ENCODE measurements around the gene NDUFAF2. TPM values are rescaled to one million over a fixed set of nuclear protein-coding genes. Genes with fewer than 3 reads are reported as not detected.
A peak's percentile ranks its signal among the peaks of the same experiment; 100 is the strongest.

NDUFAF2 gene
- total and polyA plus RNA-seq, 10 of the 15 experiments (the other 5 are each of a cell fraction or from before 2014, with no cell fraction given) = 22.4 to 121 (median 65.3) TPM

DNA sequence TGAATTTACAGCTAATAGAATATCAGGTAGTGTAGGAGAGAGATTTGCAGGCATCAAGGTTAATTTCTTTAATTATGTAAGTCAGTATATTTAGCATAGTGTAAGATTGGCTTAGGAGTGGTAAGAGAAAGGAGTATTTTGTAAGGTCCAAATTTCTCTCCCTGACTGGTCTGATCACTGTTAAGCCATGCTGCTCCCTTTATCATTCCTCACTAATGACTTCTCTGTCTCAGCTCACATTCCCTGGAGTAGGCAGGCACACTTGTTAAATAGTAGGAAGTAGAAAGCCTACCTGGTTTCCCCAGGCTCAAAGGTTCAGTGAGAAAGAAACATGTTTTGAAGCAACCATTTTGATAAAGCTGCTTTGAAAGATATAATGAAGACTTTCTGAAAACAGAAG, 126.5 kb downstream of the NDUFAF2 start (continued):
- TF ChIP-seq BACH1 (IDR thresholded peaks at IDR 0.05; ENCODE audit: borderline replicate concordance) = no peak

DNA sequence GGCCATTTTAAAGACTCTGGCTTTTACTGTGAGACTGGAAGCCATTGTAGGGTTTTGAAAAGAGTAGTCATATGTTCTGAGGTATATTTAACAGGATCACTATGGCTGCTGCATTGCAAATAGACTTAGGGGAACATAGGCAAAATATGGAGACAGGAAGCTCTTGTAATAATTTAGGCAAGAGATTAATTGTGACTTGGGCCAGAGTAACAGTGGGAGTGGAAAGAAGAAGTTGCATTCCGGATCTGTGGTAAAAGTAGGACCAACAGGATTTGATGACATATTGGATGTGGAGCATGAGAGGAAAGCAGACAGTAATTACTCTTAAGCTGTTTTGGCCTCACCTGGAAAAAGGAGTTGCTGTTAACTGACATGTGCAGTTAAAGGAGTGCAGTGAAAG, 131.6 kb downstream of the NDUFAF2 start:
- FAIRE-seq = peak; percentile 13
- 48% methylated on average over 1 of the region's 1 CpG for WGBS (ENCODE audit: insufficient coverage, insufficient replicate concordance, low lambda C conversion rate, missing lambda C conversion rate)
- intact Hi-C loops (cut with micrococcal nuclease; ENCODE audit: unreplicated experiment) (no loop called here), in situ Hi-C loops (cut with MboI) (no loop called here)
- H3K27ac ChIP-seq (ENCODE audit: control insufficient read depth, insufficient read depth) = no peak overlapping the region
- POLR2A ChIA-PET = no interaction called here
- RAD21 ChIA-PET (ENCODE audit: unreplicated experiment) = no interaction called here
- H4K20me1 ChIP-seq (ENCODE audit: control insufficient read depth, insufficient read depth) = no peaks in the 10 kb centered on the region
- no peak overlapping the region for H2AFZ ChIP-seq (ENCODE audit: control insufficient read depth, low read depth, low read length)
- no peaks in the 10 kb centered on the region for H3K9me3 ChIP-seq (replicated peaks; ENCODE audit: control insufficient read depth, insufficient read depth, low read length)
- SMC1A ChIA-PET (ENCODE audit: uncharacterized antibody, unreplicated experiment) = no interaction called here
- CTCF ChIA-PET = interaction anchor here (0.8 kb wide), 1 partner anchor 22 kb away, joined by 3 read pairs; no protein-coding TSS in a partner anchor
- no peak for TF ChIP-seq DPF2 (IDR thresholded peaks at IDR 0.05)
- TF ChIP-seq IKZF2 (IDR thresholded peaks at IDR 0.05) = no peak
- no peak for TF ChIP-seq POLR2A (IDR thresholded peaks at IDR 0.05; ENCODE audit: low read depth, low read length)
- TF ChIP-seq MYB (IDR thresholded peaks at IDR 0.05; ENCODE audit: borderline replicate concordance, low read depth, low read length) = no peak
- TF ChIP-seq HDGF (IDR thresholded peaks at IDR 0.05) = no peak
- TF ChIP-seq, protein P1, sequence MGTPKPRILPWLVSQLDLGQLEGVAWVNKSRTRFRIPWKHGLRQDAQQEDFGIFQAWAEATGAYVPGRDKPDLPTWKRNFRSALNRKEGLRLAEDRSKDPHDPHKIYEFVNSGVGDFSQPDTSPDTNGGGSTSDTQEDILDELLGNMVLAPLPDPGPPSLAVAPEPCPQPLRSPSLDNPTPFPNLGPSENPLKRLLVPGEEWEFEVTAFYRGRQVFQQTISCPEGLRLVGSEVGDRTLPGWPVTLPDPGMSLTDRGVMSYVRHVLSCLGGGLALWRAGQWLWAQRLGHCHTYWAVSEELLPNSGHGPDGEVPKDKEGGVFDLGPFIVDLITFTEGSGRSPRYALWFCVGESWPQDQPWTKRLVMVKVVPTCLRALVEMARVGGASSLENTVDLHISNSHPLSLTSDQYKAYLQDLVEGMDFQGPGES (IDR thresholded peaks at IDR 0.05) = no peak
- no peak for TF ChIP-seq TCF7 (IDR thresholded peaks at IDR 0.05; ENCODE audit: borderline replicate concordance)
- no peak for TF ChIP-seq ZBED1 (IDR thresholded peaks at IDR 0.05; ENCODE audit: borderline replicate concordance)
- no peak for TF ChIP-seq TCF12 (IDR thresholded peaks at IDR 0.05; ENCODE audit: low read depth, low read length)
- TF ChIP-seq, protein P2, sequence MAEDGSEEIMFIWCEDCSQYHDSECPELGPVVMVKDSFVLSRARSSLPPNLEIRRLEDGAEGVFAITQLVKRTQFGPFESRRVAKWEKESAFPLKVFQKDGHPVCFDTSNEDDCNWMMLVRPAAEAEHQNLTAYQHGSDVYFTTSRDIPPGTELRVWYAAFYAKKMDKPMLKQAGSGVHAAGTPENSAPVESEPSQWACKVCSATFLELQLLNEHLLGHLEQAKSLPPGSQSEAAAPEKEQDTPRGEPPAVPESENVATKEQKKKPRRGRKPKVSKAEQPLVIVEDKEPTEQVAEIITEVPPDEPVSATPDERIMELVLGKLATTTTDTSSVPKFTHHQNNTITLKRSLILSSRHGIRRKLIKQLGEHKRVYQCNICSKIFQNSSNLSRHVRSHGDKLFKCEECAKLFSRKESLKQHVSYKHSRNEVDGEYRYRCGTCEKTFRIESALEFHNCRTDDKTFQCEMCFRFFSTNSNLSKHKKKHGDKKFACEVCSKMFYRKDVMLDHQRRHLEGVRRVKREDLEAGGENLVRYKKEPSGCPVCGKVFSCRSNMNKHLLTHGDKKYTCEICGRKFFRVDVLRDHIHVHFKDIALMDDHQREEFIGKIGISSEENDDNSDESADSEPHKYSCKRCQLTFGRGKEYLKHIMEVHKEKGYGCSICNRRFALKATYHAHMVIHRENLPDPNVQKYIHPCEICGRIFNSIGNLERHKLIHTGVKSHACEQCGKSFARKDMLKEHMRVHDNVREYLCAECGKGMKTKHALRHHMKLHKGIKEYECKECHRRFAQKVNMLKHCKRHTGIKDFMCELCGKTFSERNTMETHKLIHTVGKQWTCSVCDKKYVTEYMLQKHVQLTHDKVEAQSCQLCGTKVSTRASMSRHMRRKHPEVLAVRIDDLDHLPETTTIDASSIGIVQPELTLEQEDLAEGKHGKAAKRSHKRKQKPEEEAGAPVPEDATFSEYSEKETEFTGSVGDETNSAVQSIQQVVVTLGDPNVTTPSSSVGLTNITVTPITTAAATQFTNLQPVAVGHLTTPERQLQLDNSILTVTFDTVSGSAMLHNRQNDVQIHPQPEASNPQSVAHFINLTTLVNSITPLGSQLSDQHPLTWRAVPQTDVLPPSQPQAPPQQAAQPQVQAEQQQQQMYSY (CRISPR knock-in tag; IDR thresholded peaks at IDR 0.05) = no peak
- no peak for TF ChIP-seq WRNIP1 (IDR thresholded peaks at IDR 0.05; ENCODE audit: borderline replicate concordance, low read depth, low read length)
- TF ChIP-seq, protein P3, sequence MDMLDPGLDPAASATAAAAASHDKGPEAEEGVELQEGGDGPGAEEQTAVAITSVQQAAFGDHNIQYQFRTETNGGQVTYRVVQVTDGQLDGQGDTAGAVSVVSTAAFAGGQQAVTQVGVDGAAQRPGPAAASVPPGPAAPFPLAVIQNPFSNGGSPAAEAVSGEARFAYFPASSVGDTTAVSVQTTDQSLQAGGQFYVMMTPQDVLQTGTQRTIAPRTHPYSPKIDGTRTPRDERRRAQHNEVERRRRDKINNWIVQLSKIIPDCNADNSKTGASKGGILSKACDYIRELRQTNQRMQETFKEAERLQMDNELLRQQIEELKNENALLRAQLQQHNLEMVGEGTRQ (IDR thresholded peaks at IDR 0.05; ENCODE audit: borderline replicate concordance, low read depth, low read length) = no peak
- TF ChIP-seq NFIC (IDR thresholded peaks at IDR 0.05; ENCODE audit: low read depth, low read length) = no peak
- no peak for TF ChIP-seq TAF1 (IDR thresholded peaks at IDR 0.05; ENCODE audit: borderline replicate concordance, low read depth, low read length)
- TF ChIP-seq SMAD1 (IDR thresholded peaks at IDR 0.05; ENCODE audit: low read depth, partially characterized antibody) = no peak
- no peak for TF ChIP-seq HDAC6 (IDR thresholded peaks at IDR 0.05; ENCODE audit: unreplicated experiment)
- no peak for TF ChIP-seq NR2F1 (conservative IDR thresholded peaks at IDR 0.05)
- TF ChIP-seq ZSCAN29 (IDR thresholded peaks at IDR 0.05) = no peak
- TF ChIP-seq HCFC1 (IDR thresholded peaks at IDR 0.05; ENCODE audit: low read length) = no peak
- no peak for ATAC-seq
- H3K27me3 ChIP-seq (replicated peaks in 1 of 2; ENCODE audit: control insufficient read depth in 2 of 2, insufficient read depth in 2 of 2, low read length in 1 of 2) = no peaks in the 10 kb centered on the region
- no peak overlapping the region for H3K4me2 ChIP-seq (ENCODE audit: control insufficient read depth, insufficient read depth)
- DNase-seq (ENCODE audit: low read depth, low spot score) = no peak
- no peaks in the 10 kb centered on the region for H3K36me3 ChIP-seq (ENCODE audit: control insufficient read depth in 2 of 2, insufficient read depth in 2 of 2, low read length in 1 of 2)
- no peak overlapping the region for H3K9ac ChIP-seq (ENCODE audit: control insufficient read depth, insufficient read depth, low read length)
- H3K79me2 ChIP-seq (ENCODE audit: control insufficient read depth, insufficient read depth, low read length) = no peaks in the 10 kb centered on the region
- H3K4me3 ChIP-seq = no peak overlapping the region
- no TSS peak for BruUV-seq (replicated peaks)
- no peaks in the 10 kb centered on the region for H3K4me1 ChIP-seq (ENCODE audit: control insufficient read depth, insufficient read depth, low read length)
